NCI-H446 (cell line): ENCODE measurements around the gene SCEL.

Source experiments
- DNase-seq, 2 experiments: peaks; one replicate each; lab custom pipeline; 2025; lab: John Stamatoyannopoulos, UW

Gene SCEL

GRCh38 chr13:77521194-77521593 lies 14.3 kb upstream of the SCEL start:
- DNase-seq, result no peak

- no peak for DNase-seq
Measured at GRCh38 chr13:77521595-77522367, 13.7 kb upstream of the SCEL start.

- no peak for DNase-seq
Measured at GRCh38 chr13:77522444-77522843, 13.1 kb upstream of the SCEL start.

GRCh38 chr13:77523386-77523785 lies 12.1 kb upstream of the SCEL start:
- no peak for DNase-seq

- no peak for DNase-seq
Measured at GRCh38 chr13:77523834-77524728, 11.4 kb upstream of the SCEL start.

- no peak for DNase-seq
Measured at GRCh38 chr13:77528414-77528813, 7.1 kb upstream of the SCEL start.

GRCh38 chr13:77528834-77529500 lies 6.5 kb upstream of the SCEL start:
- DNase-seq, result no peak

GRCh38 chr13:77529501-77529840 lies 6.0 kb upstream of the SCEL start:
- no peak for DNase-seq

GRCh38 chr13:77530875-77531274 lies 4.6 kb upstream of the SCEL start:
- no peak for DNase-seq

- no peak for DNase-seq
Measured at GRCh38 chr13:77532983-77533382, 2.5 kb upstream of the SCEL start.

- DNase-seq, result no peak
Measured at GRCh38 chr13:77533875-77534788, 1.4 kb upstream of the SCEL start.

GRCh38 chr13:77536358-77536757 lies 852 bp downstream of the SCEL start:
- no peak for DNase-seq

GRCh38 chr13:77537289-77537919 lies 1.9 kb downstream of the SCEL start:
- DNase-seq, result no peak

- no peak for DNase-seq
Measured at GRCh38 chr13:77543711-77544110, 8.2 kb downstream of the SCEL start.

- DNase-seq, result peak; percentile 3 to 74
Measured at GRCh38 chr13:77544355-77544754, 8.8 kb downstream of the SCEL start.

- no peak for DNase-seq
Measured at GRCh38 chr13:77544758-77545338, 9.3 kb downstream of the SCEL start.

GRCh38 chr13:77545626-77546412 lies 10.3 kb downstream of the SCEL start:
- no peak for DNase-seq

GRCh38 chr13:77548095-77548494 lies 12.6 kb downstream of the SCEL start:
- DNase-seq, result no peak

- no peak for DNase-seq
Measured at GRCh38 chr13:77548594-77548993, 13.1 kb downstream of the SCEL start.

GRCh38 chr13:77554069-77554468 lies 18.6 kb downstream of the SCEL start:
- DNase-seq, result no peak
